ENCODE results near the gene RRP12. TPM values are rescaled to one million over a fixed set of nuclear protein-coding genes. Genes with fewer than 3 reads are reported as not detected.
A peak's percentile ranks its signal among the peaks of the same experiment; 100 is the strongest.

The RRP12 gene
- 10 to 100 TPM; 37.3 to 46.6 (median 42.2) TPM for total RNA-seq (2021; fragmentation: NEBNext Ultra II Directional; extraction: Animal tissue kit (Norgen Biotek cat#: 25700))
- long read RNA-seq, full-length matches to known transcripts: 11 of 27 reads
- long read RNA-seq, partial matches to known transcripts: 11 of 27 reads
- long read RNA-seq, other reads (novel, unspliced or antisense): 5 of 27 reads

- H3K36me3 Mint-ChIP-seq (ENCODE audit: low read depth): peaks cover 6% of the 10 kb centered on the region; the same call in 1 of the 2 replicates
- DNase-seq: peak; percentile 99
- H3K4me1 Mint-ChIP-seq (ENCODE audit: low read depth): no peaks in the 10 kb centered on the region
- TF ChIP-seq CTCF (IDR thresholded peaks at IDR 0.05): peak; percentile 34; the same call in 1 of the 2 replicates
- peak within 1 kb of the TSS; percentile 94 for H3K4me3 Mint-ChIP-seq
- H3K27me3 Mint-ChIP-seq (ENCODE audit: insufficient read depth): peaks cover 1% of the 10 kb centered on the region
- H3K9me3 Mint-ChIP-seq: no peaks in the 10 kb centered on the region
- peak within 1 kb of the TSS; percentile 96 for H3K27ac Mint-ChIP-seq
Measured at GRCh38 chr10:97400665-97401454, at the start of gene RRP12. RRP12 (minus strand) TSS chr10:97401340; CDS start chr10:97401231, 109 bp downstream.

GRCh38 chr10:97450828-97451227, 49.7 kb upstream of the RRP12 start:
- peaks cover 46% of the 10 kb centered on the region for H3K4me1 Mint-ChIP-seq (ENCODE audit: low read depth)
- H3K9me3 Mint-ChIP-seq: no peaks in the 10 kb centered on the region; the same call in 1 of the 2 replicates
- H3K27me3 Mint-ChIP-seq (ENCODE audit: insufficient read depth): peaks cover 23% of the 10 kb centered on the region
- peak overlapping the region; percentile 60; the same call in 1 of the 2 replicates for H3K27ac Mint-ChIP-seq
- TF ChIP-seq CTCF (IDR thresholded peaks at IDR 0.05): no peak
- H3K4me3 Mint-ChIP-seq: no peak overlapping the region; the same call in 1 of the 2 replicates
- no peak for DNase-seq
- H3K36me3 Mint-ChIP-seq (ENCODE audit: low read depth): peaks cover 28% of the 10 kb centered on the region

- TF ChIP-seq CTCF (IDR thresholded peaks at IDR 0.05): peak; percentile 3; the same call in 1 of the 2 replicates
- Mint-ChIP-seq H3K4me1 (ENCODE audit: low read depth) (peaks cover 45% of the 10 kb centered on the region), H3K9me3 (no peaks in the 10 kb centered on the region; the same call in 1 of the 2 replicates), H3K36me3 (ENCODE audit: low read depth) (peaks cover 21% of the 10 kb centered on the region), H3K4me3 (peak within 1 kb of the TSS; percentile 94), H3K27me3 (ENCODE audit: insufficient read depth) (peaks cover 11% of the 10 kb centered on the region), H3K27ac (peak within 1 kb of the TSS; percentile 62)
- DNase-seq: peak; percentile 95
Measured at GRCh38 chr10:97445722-97446639, 44.8 kb upstream of the RRP12 start, which contains the start of the genes EXOSC1 and ZDHHC16. EXOSC1 (minus strand) TSS chr10:97446006; CDS start chr10:97445985, 21 bp downstream. ZDHHC16 (plus strand) TSS chr10:97446175; CDS start chr10:97451676, 5,501 bp downstream.

GRCh38 chr10:97445357-97445721, 44.2 kb upstream of the RRP12 start:
- peaks cover 38% of the 10 kb centered on the region for H3K4me1 Mint-ChIP-seq (ENCODE audit: low read depth)
- TF ChIP-seq CTCF (IDR thresholded peaks at IDR 0.05): no peak
- peak overlapping the region; percentile 94 for H3K4me3 Mint-ChIP-seq
- H3K27ac Mint-ChIP-seq: peak overlapping the region; percentile 62
- no peaks in the 10 kb centered on the region; the same call in 1 of the 2 replicates for H3K9me3 Mint-ChIP-seq
- peaks cover 18% of the 10 kb centered on the region for H3K36me3 Mint-ChIP-seq (ENCODE audit: low read depth)
- H3K27me3 Mint-ChIP-seq (ENCODE audit: insufficient read depth): peaks cover 11% of the 10 kb centered on the region
- DNase-seq: no peak

- H3K4me1 Mint-ChIP-seq (ENCODE audit: low read depth): peaks cover 37% of the 10 kb centered on the region
- TF ChIP-seq CTCF (IDR thresholded peaks at IDR 0.05): no peak
- DNase-seq: no peak
- H3K9me3 Mint-ChIP-seq: no peaks in the 10 kb centered on the region; the same call in 1 of the 2 replicates
- H3K27me3 Mint-ChIP-seq (ENCODE audit: insufficient read depth): peaks cover 11% of the 10 kb centered on the region
- H3K27ac Mint-ChIP-seq: no peak overlapping the region
- no peak overlapping the region; the same call in 1 of the 2 replicates for H3K4me3 Mint-ChIP-seq
- H3K36me3 Mint-ChIP-seq (ENCODE audit: low read depth): peaks cover 22% of the 10 kb centered on the region
Measured at GRCh38 chr10:97444212-97444611, 43.1 kb upstream of the RRP12 start.

All from HFFc6 (cell line).